Esophagus muscularis mucosa (tissue), 4 donors: Measurements from ENCODE around the gene PTPRD.

Source experiments
- EP300 ChIP-seq: sonication (generic); formaldehyde crosslinking; IDR thresholded peaks from one replicate; pipeline ENCODE4 v1.6.1; 2017; ENCODE audit warnings: antibody characterized with exemption
- POLR2A ChIP-seq: fragments of 450-650 bp; IDR thresholded peaks from one replicate; pipeline ENCODE4 v1.6.1; 2017; ENCODE audit warnings: antibody characterized with exemption, moderate library complexity, mild to moderate bottlenecking, low read depth
- POLR2AphosphoS5 ChIP-seq, 2 donors: sonication (generic); formaldehyde crosslinking; IDR thresholded peaks; one replicate each; pipeline ENCODE4 v1.6.1; 2017; ENCODE audit warnings: antibody characterized with exemption in 2 of 2
- TF ChIP-seq, protein P1 (sequence below), 3 experiments: fragments of 200-600 bp in 2 of 3; fragments of 450-650 bp in 1 of 3; sonication (generic) in 2 of 3; IDR thresholded peaks; one replicate each; pipeline ENCODE4 v1.5.1; 2017 to 2019; ENCODE audit warnings: antibody characterized with exemption in 3 of 3, mild to moderate bottlenecking in 2 of 3, moderate library complexity in 1 of 3

DNA sequence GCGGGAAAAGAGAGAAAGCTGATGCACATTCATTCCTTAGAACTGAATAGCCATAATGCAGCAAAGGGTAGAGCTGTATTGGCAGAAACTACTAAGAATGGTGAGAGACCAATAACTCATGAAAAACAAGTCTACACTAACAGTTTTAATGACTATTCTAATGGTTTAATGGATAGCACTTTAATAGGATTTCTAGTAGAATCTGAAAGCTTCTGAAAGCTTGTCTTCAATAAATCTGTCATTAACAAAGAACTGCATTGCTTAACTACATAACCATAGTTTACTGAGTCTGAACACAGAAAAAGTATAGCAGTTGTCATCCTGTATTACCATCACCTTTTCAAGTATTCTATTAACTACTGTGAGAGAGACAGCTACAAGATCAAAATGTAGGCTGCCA is 2195.5 kb downstream of the PTPRD start:
- TF ChIP-seq, protein P1, sequence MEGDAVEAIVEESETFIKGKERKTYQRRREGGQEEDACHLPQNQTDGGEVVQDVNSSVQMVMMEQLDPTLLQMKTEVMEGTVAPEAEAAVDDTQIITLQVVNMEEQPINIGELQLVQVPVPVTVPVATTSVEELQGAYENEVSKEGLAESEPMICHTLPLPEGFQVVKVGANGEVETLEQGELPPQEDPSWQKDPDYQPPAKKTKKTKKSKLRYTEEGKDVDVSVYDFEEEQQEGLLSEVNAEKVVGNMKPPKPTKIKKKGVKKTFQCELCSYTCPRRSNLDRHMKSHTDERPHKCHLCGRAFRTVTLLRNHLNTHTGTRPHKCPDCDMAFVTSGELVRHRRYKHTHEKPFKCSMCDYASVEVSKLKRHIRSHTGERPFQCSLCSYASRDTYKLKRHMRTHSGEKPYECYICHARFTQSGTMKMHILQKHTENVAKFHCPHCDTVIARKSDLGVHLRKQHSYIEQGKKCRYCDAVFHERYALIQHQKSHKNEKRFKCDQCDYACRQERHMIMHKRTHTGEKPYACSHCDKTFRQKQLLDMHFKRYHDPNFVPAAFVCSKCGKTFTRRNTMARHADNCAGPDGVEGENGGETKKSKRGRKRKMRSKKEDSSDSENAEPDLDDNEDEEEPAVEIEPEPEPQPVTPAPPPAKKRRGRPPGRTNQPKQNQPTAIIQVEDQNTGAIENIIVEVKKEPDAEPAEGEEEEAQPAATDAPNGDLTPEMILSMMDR (IDR thresholded peaks at IDR 0.05), result no peak
- TF ChIP-seq POLR2AphosphoS5 (IDR thresholded peaks at IDR 0.05) (no peak), POLR2A (no peak), EP300 (no peak)
